MM.1S (cell line): Measurements from ENCODE around the gene TEX2.
"Not testable (repeated sequence)": the region's sequence is repeated elsewhere in the genome, so short reads cannot be mapped to it uniquely, and the experiment has no call there.

Source experiments
- CTCF ChIP-seq: fragments of 300-600 bp; sonication (generic); IDR thresholded peaks from 2 replicates; pipeline ENCODE4 v1.5.1; 2016; ENCODE audit warnings: antibody characterized with exemption, low read length, mixed read lengths
- EZH2 ChIP-seq: fragments of 300-600 bp; sonication (generic); optimal IDR thresholded peaks from 2 replicates; pipeline ENCODE3; 2017; ENCODE audit warnings: low read depth, mild to moderate bottlenecking, antibody characterized with exemption, low read length, mixed read lengths
- EZH2phosphoT487 ChIP-seq: fragments of 300-600 bp; sonication (generic); IDR thresholded peaks from 2 replicates; pipeline ENCODE4 v1.6.1; 2018; ENCODE audit warnings: antibody characterized with exemption, low read length

DNA sequence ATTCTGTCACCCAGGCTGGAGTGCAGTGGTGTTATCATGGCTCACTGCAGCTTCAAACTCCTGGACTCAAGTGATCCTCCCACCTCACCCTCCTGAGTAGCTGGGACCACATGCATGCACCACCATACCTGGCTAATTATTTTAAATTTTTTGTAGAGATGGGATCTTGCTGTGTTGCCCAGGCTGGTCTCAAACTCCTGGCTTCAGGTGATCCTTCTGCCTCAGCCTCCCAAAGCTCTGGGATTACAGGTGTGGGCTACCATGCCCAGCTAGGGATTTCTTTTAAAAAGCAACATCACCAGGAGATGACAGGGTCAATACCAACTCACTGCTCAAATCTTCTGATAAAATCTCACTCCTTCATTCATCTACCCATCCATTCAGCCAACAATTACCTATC lies 54.4 kb downstream of the TEX2 start:
- TF ChIP-seq CTCF, EZH2, EZH2phosphoT487: not testable (repeated sequence)
